GM10847 (cell line): ENCODE data around the gene CACNA2D4.

Experiments
- POLR2A ChIP-seq: IDR thresholded peaks from 2 replicates; pipeline ENCODE4 v1.6.1; 2011; ENCODE audit not compliant: insufficient read length; ENCODE audit errors: extremely low read depth

Gene CACNA2D4

DNA sequence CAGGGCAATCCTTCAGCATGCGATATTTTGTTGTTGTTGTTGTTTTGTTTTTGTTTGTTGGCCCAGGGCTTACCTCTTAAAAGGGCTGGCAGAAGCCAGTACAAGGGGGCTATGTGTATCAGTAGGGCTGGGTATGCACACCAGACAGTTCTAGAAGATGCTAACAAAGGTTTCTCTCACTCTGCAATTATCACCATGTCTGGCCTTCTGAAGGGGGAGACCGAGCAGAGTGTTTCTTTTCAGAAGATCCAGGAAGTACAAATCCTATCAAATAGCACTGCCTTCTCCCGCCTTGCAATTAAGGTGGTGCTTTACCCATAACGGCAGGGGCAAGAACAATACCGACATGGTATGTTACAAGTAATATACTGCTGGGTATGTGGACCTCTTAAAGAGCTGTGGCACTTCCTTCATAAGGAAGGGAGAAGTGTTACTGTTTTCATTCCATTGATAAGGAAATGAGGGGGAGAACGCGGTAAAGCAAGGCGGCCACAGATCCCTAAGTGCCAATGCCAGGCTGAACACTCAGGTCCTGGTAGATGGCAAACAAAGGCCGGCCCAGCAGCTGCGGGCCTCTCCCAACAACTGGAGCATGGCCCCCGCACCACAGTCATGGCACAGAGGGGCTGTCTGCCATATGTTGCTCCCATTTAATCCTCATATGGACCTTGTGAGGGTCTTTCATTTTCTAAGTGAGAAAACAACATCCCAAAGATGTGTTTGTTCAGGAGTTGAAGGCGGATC, 19.2 kb upstream of the CACNA2D4 start:
- no peak for TF ChIP-seq POLR2A

DNA sequence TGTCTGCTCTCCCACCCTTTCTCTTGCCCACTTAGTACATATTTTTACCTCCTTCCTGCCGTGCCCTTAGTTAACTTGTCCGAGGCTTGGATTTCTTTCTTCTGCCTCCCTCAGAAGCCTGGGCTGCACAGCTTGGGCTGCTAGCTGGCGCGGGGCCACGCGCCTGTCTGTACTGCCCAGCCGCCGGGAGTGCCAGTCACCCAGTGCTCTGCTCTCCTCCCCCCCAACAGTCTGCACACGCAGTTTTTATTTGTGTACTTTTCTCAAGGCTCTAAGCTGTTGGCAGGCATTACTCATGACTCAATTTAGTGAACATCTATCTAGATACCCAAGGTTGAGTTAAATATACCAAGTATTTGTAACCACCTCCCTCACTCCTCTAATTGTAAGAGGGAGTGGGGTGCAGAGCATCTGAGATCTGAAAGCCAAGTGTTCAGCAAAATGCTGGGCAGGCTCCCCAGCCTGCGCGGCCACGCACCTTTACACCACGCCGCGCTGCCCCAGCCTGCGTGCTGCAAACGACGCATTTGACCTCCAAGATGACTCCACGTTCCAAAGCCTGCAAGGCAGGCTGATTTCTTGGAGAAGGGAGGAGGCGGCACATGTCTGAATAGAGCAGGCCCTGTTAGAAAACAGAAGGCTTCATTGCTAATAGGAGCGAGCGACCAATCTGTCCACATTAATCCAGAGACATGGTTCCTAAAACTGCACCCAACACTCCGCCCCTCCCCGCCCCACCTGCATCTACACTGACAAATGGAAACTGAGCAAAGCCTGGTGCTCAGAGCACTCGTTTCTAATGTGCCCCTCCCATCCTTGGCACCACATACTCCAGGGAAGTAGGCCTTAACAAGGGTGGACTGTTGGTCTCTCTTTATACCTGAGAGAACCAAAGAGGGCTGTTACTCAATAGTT, 18.2 kb upstream of the CACNA2D4 start:
- no peak for TF ChIP-seq POLR2A

DNA sequence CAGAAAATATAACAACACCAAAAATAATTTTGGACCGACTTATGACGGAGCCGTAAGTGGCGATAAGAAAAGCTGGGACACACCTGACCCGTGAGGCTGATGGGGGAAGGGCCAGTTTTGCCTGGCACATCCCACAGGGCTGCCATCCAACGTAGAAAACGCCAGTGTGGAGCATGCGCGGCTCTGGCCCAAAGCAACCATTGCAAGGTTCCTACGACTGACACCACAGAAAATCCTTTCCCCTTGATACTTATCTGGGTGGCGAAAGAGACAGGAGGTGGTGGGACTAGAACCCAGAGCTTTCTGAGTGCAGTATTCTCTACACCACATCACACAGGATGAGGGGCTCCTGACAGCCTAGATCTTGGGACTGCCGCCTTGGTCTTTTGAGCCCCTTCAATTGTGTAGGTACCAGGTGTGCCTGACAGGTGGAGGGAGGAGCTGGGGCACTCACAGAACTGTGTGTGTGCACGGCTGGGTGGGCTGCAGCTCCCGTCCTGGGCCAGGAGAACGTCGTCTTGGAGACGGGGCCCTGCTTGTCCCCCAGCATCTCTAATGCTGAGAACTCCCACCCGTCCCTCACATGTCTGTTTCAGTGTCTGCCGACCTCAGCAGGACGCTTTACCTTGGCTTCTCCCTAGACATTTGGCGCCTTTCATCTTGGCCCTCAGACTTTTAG, 17.4 kb upstream of the CACNA2D4 start:
- no peak for TF ChIP-seq POLR2A

DNA sequence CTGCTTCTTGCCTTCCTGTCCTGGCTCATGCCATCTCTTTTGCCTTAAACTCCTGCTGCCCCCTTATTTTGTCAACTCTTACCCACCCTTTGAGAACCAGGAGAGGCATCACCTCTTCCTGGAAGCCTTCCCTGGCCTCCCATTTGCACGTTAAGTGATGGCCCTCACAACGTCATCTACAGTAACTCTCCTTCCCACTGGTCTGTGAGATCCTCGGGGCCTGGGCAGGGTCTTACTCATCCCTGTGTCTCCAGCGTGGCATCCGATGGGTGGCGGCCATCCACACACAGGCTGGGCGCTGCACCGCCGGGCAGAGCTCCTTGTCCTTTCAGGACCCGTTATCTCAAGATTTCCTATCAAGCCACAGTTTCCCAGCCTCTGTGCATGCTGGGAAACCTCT, 16.8 kb upstream of the CACNA2D4 start:
- no peak for TF ChIP-seq POLR2A

DNA sequence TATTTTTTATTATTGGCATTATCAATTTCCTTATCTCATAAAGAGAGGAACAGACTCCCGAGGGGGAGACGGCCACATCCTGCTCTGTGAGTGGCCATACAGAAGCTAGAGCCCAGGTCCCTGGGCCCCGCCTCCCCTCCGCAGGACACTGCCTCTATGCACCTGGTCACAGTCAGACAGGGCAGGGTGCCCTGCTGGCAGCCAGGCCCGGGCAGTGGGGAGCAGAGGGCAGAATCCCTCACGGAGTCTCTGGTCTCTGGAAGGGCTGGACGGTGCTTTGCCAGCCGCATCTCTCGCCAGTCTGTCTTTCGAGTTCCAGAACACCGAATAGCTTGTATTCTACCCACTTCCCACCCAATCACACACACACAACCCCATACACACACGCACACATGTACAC, 16.4 kb upstream of the CACNA2D4 start:
- no peak for TF ChIP-seq POLR2A

DNA sequence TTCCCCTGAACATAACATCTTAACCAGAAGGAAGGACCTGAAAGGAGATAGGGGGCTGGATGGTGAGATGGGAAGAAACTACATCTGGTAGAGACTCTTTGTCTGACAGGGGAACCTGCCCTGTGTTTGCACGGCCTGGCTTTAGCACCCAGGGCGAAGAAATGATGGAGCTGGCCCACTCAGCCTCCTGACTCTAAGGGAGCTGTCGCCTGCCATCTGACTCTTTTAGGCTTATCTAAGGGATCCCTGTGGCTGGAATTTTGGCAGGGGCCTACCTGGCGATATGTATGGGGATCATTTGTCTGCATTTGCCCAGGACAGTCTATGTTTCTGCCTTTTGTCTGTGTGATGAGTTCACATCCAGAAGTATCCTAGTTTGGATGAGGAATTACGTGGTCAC, 15.6 kb upstream of the CACNA2D4 start:
- TF ChIP-seq POLR2A: no peak

DNA sequence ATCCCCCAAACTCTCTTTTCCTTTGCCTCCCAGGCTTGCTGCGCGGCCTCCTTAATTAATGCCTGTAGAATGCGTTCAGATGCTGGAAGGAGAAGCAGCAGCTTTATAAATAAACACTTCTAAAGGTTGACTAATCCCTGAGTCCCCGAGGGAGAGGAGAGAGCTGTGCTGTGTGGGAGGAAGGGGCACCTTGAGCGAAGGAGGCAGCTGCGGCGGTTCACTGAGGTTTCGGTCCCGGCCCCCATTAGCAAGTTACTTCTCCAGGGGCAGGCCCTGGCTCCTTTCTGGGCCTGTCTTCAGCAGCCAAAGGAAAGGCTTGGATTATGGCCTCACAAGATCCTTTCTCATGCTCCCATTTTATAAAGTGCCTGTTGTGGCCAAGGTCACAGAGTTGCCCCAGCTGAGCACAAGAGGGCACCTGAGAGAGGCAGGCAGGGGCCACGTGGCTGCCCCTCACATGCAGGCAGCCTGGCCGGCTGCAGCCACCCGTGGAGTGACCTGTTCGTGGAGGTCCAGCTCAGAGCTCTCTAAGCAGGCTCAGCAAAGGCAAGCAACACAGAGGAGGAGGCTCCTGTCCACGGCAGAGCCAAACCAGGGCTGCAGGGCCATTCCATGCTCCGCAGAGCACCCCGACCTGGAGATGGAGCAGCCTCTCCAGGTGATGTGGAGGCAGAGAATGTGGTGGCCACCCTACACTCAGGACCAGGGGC, 15.0 kb upstream of the CACNA2D4 start:
- TF ChIP-seq POLR2A: no peak

DNA sequence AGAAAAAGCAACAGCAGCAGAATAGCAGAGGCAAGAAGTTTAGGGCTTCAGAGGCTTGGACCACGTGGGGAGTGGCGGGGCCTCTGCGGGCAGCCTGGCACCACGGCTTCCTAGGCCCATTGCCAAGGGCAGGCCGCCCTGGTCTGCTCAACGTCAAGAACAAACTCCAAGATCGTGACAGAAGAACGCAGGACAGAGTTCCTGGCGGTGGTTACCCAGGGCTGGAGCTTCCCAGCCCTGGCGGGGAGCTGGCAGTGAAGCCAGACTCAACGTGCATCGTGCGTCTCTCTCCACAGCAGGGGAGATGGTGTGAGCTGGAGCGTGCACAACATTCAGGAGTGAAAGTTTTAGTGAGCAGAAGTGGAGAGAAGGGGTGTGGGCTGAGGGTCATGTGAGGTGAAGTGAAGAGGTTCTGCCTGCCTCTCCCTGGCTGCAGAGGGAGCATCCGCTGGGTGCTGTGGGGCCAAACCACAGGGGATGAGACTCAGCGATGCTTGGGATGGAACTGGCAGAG, 13.9 kb upstream of the CACNA2D4 start:
- no peak for TF ChIP-seq POLR2A

DNA sequence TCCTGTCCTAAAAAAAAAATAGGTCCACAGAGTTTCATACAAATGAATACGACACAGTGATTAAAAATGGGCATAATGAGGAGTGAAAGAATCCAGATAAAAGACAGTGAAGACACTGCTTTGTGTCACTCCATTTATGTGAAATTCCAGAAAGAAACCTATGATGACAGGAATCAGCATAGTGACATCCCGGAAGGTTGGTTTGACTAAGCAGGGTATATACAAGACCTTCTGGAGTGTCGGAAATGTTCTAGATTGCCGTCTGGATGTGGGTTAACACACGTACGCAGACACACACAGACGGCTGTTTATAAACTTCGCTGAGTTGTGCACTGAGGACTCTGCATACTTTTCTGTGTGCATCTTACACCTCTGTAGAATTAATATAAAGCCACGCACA, 13.2 kb upstream of the CACNA2D4 start:
- no peak for TF ChIP-seq POLR2A

DNA sequence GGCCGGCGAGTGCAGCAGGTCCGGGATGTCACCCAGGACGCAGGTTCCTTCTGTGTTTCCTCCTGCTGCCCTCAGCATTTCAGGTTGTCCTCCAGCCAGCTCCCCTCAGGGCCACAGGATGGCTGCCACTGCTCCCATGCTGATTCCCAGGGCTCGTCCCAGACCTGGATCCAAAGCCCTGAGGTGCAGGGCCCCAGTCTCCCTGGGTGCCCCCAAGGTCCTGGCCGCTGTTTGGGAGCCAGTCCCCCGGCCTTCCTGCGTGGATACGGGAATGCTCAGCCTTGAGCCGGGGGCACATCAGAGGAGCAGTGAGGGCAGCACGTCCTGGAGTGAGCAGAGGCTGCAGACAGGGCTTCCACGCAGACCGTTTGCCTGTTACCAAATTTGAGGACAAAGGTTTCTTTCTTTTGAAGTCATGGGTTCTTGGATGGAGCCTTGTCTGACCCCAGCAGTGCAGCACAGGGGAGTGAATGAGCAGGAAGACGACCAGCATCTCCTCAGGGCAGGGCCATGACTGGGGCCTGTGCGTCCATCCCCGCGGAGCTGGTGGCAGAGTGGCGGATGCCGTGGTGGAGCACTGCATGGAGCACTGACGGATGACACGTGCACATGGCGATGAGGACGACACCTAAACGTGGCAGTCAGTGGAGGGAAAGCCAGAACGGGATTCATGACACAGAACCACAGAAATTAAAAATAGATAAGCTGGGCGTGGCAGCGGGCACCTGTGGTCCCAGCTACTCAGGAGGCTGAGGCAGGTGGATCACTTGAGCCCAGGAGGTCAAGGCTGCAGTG, 12.5 kb upstream of the CACNA2D4 start:
- no peak for TF ChIP-seq POLR2A

DNA sequence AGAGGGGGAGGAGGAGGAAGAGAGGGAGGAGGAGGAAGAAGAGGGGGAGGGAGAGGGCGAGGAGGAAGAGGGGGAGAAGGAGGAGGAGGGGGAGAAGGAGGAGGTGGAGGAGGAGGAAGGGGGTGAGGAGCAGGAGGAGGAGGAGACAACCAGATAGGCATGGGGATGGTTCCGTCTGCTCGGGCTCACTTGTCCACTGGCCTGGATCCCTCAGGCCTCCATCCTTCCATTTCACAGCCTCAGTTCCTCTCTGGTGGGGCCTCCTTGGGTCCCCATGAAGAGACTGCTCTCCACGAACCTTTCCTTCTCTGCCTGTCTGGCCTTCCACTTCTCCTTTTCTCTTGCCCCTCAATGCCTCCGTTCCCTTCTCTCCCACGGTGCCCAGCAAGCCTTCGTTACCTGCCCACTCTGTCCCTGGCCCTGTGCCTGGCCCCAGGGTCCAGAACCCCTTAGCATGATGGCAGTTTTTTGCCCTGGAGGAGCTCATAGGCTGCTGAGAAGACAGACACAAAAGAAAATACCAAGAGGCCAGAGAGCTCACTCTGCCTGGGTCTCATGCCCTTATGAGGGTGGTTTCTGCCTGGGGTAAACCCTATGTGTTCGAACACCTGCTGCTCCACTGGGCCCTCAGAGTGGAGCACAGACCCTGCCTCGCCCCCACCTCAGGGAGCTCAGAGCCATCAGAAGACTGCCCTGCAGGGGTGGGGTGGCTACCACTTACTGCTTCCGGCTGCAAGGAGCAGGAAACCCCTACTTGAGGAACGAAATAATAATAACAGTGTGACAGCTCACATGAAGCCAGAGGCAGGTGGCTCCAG, 11.7 kb upstream of the CACNA2D4 start:
- no peak for TF ChIP-seq POLR2A

DNA sequence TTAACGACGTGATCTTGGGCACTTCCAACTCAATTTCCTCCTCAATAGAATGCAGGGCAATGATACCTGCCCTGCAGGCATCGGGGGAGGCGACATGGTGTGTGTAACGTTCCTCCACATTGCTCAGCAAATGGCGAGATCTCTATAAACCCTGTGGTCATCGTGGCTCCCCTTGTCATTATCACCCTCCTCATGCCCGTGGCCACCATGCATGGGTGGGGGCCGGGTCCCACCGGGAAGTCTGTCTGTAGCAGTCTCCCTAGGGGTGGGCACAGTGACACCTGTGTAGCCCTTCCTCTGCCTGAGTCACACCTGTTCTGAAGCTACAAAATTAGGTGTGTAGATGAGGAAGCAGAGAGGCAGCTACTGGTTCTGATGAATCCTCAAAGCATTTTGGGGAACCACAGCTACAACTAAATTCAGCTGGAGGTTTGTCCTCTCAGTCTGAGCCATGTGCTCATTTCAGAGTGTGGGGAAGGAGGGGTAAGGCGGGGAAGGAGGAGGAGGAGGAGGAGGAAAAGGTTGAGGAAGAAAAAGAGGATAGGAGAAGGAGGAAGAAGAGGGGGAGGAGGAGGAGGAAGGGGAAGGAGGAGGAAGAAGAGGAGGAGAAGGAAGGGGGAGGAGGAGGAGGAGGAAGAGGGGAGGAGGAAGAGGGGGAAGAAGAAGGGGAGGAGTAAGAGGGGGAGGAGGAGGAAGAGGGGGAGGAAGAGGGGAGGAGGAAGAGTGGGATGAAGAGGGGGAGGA, 11.0 kb upstream of the CACNA2D4 start:
- TF ChIP-seq POLR2A: no peak
